DMS153 treated with DMSO at 0.1 percent for 48 hours (cell line): ENCODE measurements around the gene LAMP2.
"Not testable (repeated sequence)": the region's sequence is repeated elsewhere in the genome, so short reads cannot be mapped to it uniquely, and the experiment has no call there.

Experiments used
- DNase-seq: peaks from one replicate; lab custom pipeline; 2025; ENCODE audit not compliant: unreplicated experiment; lab: John Stamatoyannopoulos, UW

LAMP2 gene

GRCh38 chrX:120468825-120469525 is at the start of gene LAMP2:
LAMP2 (minus strand) TSS chrX:120469296; CDS start chrX:120469169, 127 bp downstream.
- peak; percentile 84 for DNase-seq

DNA sequence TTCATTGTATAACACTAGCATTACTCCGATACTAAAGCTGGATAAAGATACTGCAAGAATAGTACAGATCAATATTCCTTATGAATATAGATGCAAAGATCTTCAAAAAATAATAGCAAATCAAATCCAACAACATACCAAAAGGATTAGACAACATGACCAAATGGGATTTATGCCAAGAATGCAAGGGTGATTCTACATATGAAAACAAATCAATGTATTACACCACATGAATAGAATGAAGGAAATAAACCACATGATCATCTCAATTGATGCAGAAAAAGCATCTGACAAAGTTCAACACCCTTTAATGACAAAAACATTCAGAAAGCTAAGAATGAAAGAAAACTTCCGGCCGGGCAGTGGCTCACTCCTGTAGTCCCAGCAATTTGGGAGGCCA is 48.8 kb upstream of the LAMP2 start:
- DNase-seq: no peak

GRCh38 chrX:120514236-120514635 is 45.1 kb upstream of the LAMP2 start:
- DNase-seq: peak; percentile 16

- no peak for DNase-seq
Measured at GRCh38 chrX:120512627-120513026, 43.5 kb upstream of the LAMP2 start.

DNA sequence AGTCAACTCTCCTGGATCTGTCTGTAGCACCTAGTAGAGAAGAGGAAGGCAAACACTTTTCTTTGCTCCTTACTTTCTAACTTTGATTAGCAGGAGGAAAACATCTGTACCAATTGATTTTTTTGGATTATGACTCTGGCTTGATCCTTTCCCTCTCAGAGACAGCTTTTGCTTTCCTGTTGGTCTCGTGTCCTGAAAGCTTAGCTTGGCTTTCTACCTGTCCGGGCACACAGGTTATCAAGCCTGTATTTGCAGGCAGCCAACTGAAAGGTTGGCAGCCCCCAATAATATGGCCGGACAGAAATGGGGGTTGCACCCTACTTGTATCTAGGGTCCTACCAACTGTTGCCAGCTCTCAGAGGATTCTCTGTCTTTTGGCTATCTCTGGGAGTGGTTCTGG is 43.1 kb upstream of the LAMP2 start:
- DNase-seq: no peak

- no peak for DNase-seq
Measured at GRCh38 chrX:120504569-120504968, 35.5 kb upstream of the LAMP2 start.

GRCh38 chrX:120499301-120500072 is 30.4 kb upstream of the LAMP2 start:
- DNase-seq: no peak

- DNase-seq: not testable (repeated sequence)
Measured at GRCh38 chrX:120490119-120490518, 21.0 kb upstream of the LAMP2 start.

- DNase-seq: no peak
Measured at GRCh38 chrX:120486786-120487185, 17.7 kb upstream of the LAMP2 start.

DNA sequence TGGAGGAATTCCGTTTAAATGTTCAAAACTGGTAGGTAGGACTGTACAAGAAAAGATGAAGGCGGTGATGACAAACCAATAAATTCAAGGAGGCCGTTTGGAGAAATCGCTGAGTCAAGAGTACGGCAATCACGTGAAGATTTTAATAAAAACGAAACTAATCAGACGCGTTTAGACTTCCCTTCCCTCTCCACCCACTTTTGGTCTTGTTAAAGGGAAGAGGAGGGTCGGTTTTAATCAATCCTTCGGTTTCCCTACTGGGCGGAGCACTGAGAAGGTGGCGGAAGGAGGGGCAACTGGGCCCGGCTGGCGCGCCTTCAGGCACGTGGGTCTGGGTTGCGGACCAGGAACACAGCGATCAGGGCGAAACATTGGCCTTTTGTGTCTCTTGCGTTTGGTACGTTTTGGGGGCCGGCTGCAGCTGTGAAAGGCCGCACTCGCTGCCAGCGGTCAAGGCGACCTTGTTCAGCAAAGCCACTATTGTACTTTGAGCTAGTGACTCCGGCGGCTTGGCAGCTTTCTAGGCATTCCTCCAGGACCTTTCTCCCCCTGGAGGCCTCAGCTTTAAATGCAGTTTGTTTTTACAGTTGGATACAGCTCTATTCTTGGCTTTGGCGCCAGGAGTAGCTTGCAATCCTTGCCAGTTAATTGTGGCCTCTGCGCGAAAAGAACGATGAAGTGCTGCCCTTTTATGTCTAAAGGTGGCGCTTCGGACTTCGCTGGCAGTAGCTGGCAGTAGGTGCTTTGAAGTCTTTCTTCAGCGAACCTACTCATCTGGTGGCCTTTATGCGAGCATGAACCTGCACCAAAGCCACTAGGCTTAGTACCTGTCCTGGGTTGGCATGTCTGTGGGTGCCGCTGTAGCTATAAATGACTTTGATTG is 16.8 kb upstream of the LAMP2 start:
- peak; percentile 92 for DNase-seq

- DNase-seq: no peak
Measured at GRCh38 chrX:120485315-120485637, 16.2 kb upstream of the LAMP2 start.

GRCh38 chrX:120477453-120477852 is 8.4 kb upstream of the LAMP2 start:
- no peak for DNase-seq

DNA sequence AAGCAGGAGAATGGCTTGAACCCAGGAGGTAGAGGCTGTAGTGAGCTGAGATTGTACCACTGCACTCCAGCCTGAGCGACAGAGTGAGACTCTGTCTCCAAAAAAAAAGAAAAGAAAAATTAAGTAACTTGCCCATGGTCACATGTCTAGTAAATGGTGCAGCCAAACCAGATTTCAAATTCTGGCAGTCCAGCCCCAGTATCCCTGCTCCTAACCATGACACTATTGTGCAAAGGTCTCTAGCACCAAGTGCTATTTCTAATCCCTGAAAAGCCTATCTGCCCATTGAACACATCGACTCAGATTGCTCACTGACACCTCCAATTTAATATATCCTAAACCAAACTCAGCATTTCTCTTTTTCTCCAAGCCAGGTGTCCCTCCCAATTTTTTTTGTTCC is 7.6 kb upstream of the LAMP2 start:
- DNase-seq: no peak

DNA sequence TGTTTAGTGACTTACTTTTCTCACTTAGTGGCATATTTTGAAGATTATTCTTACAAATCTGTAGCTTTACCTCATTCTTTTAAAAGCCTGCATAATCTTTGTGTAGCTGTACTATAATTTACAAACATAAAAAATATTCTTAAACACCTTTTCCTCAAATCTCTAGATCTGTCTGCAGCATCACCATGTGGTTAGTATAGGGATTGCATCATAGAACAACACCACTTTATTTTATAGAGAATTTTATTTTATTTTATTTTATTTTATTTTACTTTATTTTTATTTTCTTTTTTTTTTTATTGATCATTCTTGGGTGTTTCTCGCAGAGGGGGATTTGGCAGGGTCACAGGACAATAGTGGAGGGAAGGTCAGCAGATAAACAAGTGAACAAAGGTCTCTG is 6.4 kb upstream of the LAMP2 start:
- peak; percentile 5 for DNase-seq

- no peak for DNase-seq
Measured at GRCh38 chrX:120474085-120474484, 5.0 kb upstream of the LAMP2 start.

DNA sequence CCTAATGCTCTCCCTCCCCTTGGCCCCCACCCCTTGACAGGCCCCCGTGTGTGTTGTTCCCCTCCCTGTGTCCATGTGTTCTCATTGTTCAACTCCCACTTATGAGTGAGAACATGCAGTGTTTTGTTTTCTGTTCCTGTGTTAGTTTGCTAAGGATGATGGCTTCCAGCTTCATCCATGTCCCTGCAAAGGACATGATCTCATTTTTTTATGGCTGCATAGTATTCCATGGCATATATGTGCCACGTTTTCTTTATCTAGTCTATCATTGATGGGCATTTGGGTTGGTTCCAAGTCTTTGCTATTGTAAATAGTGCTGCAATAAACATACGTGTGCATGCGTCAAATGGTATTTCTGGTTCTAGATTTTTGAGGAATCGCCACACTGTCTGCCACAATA is 561 bp upstream of the LAMP2 start:
- not testable (repeated sequence) for DNase-seq

DNA sequence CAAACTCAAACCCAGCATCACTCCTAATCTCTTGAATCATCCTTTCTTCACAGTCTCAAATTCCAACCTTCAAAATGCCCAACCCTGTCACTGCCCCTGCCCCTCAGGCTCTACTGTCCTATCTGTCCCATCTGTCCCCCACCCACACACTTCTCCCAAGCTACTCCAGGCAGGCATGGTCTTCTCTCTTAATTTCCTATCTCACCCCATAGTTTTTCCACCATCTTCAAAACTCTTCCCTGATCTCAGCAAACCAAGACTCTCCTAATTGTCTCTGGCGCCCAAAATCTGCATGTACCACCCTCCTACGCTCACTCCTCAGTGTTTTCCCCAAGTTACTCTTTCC is 644 bp downstream of the LAMP2 start:
- DNase-seq: no peak

DNA sequence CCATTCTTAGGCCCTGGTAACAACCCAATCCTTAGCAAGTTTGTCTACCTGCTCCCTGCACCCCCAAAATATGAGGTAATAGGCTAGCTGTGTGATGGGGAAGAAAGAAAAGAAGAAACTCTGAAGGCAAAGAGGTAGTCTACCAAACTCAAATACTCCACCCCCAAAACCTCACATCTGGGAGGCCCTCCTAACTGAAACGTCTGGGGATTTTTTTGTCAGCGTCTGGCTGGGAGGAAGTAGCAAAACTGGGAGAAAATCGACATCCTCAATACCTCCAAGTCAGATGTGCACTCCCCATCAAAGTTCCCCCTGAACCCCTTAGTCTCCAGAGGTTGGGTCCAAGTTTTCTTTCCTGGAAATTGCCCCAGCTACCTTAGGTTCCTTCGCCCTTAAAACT is 1.0 kb downstream of the LAMP2 start:
- no peak for DNase-seq

DNA sequence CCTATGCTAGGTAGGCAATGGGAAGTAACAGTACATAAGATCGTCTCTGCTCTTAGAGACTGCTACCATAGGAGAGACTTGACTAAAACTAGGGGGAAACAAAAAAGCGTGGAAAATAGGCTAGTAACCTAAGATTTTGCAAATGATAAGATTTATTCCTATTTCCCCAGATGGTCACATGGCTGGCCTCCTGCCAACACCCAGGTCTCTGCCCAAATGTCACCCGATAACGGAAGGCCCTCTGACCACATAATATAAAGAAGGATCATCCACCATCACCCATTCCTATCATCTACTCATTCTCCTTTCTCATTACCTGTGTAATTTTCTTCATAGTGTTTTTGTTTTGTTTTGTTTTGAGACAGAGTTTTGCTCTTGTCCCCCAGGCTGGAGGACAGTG is 4.7 kb downstream of the LAMP2 start:
- no peak for DNase-seq

DNA sequence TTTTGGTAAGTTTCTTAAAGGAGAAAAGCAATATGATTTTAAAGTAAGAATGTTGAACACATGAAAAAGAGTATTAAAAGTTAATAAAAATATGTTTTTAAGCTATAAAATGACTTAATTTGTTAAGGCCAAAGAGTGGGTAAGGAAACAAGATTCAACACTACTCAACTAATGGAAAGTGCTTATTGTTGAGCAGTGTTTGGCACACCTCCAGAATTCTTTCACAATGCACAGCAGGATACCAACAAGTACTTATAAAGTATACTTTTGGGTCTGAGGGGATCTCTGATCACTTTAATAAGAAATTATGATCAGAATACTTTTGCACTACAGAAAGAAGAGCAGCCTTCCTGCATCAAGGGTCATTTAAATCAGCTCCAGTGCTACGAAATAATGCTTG is 5.9 kb downstream of the LAMP2 start:
- DNase-seq: no peak

- DNase-seq: no peak
Measured at GRCh38 chrX:120462370-120462769, 6.7 kb downstream of the LAMP2 start.

DNA sequence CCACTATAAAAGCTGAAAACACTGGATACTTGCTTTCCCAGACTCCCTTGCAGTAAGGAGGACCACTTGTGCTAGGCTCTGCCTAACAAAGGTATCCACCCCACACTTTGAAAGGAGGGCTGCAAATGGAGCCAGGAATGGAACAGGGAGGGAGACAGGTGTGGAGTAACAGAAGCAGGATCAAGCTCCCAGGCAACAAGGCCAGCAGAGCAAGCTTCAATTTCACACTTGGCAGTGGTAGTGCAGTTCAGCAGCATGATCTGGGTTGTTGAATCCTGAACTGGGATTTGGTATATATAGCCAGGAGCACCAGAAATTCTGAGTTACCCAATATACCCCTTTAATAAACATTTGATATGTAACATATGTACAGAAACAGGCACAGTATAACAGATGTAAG is 9.8 kb downstream of the LAMP2 start:
- DNase-seq: no peak
